Fibroblast of the aortic adventitia (primary cell): ENCODE measurements around the gene DDX25. TPM values are rescaled to one million over a fixed set of nuclear protein-coding genes. Genes with fewer than 3 reads are reported as not detected.

Source experiments
- DNase-seq: peaks from one replicate; pipeline ENCODE4 v3.0.0-alpha.2; 2010; ENCODE audit warnings: low read depth
- H3K4me3 ChIP-seq: 2 replicates; pipeline ENCODE4 v1.5.1; 2011; ENCODE audit warnings: low read depth, mild to moderate bottlenecking, control low read depth, low read length, moderate library complexity
- total RNA-seq: library from RNA; depleted of rRNA; stranded (reverse); fragments of >200 nt; gene quantifications from 2 replicates; pipeline ENCODE4 v1.2.3, GENCODE V29; 2012; ENCODE audit warnings: low replicate concordance
- TF ChIP-seq, protein P1 (sequence below): IDR thresholded peaks from 2 replicates; pipeline ENCODE4 v1.5.1; 2011; ENCODE audit warnings: mild to moderate bottlenecking, low read length, control low read depth, inconsistent platforms; ENCODE audit not compliant: insufficient read depth

The DDX25 gene
- total RNA-seq, 1 donor = under 0.01 TPM

DNA sequence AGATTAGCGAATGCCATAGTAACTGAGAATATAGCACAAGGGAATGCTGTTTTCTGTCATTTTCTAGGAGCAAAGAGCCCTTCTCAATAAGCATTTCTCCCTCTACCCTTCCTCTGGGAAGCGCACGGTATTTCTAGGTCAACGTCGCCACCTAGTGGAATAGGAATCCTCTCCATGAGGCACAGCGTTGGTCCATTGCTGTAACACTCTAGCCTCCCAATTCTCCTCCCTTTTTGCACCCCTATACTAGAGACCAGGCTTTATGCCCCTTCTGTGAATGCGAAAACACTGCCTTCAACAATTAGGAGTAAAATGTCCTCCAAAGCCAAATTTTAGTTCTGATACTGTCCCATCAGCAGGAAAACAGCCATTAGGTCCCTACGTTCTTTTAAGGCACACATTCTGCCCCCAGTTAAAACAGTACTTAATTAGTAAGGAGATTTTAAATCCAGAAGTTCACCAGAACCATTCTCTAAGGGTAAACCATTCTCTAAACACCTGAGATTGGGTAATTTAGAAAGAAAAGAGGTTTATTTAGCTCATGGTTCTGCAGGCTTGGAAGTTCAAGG, 29.7 kb upstream of the DDX25 start:
- peak overlapping the region; percentile 63 for H3K4me3 ChIP-seq
- TF ChIP-seq, protein P1, sequence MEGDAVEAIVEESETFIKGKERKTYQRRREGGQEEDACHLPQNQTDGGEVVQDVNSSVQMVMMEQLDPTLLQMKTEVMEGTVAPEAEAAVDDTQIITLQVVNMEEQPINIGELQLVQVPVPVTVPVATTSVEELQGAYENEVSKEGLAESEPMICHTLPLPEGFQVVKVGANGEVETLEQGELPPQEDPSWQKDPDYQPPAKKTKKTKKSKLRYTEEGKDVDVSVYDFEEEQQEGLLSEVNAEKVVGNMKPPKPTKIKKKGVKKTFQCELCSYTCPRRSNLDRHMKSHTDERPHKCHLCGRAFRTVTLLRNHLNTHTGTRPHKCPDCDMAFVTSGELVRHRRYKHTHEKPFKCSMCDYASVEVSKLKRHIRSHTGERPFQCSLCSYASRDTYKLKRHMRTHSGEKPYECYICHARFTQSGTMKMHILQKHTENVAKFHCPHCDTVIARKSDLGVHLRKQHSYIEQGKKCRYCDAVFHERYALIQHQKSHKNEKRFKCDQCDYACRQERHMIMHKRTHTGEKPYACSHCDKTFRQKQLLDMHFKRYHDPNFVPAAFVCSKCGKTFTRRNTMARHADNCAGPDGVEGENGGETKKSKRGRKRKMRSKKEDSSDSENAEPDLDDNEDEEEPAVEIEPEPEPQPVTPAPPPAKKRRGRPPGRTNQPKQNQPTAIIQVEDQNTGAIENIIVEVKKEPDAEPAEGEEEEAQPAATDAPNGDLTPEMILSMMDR = peak; percentile 82
- peak; percentile 90 for DNase-seq

DNA sequence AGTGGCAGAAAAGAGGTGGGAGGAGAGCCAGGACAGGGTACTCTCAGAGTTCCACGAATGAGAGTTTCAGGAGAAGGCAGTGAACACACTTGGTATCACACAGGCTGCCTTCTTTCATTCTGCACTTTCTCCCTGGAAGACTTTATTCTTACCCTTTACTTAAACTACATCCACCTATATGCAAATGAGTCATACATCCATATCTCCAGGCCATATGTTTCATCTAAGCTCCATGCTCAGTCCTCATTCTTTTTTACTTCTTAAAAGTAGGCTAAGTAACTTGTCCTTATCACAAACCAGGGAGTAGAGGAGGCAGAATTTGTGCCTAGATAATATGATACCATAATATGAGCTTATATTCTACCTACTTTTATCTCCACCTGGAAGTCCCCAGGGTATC, 23.0 kb upstream of the DDX25 start:
- no peak for DNase-seq
- TF ChIP-seq, protein P1 = no peak
- H3K4me3 ChIP-seq = no peak overlapping the region

- TF ChIP-seq, protein P1 = no peak
- H3K4me3 ChIP-seq = no peak overlapping the region
- DNase-seq = no peak
Observed at GRCh38 chr11:125883375-125883774, 20.9 kb upstream of the DDX25 start.

GRCh38 chr11:125886997-125887372, 17.3 kb upstream of the DDX25 start:
- peak; percentile 51 for DNase-seq
- TF ChIP-seq, protein P1 = no peak
- H3K4me3 ChIP-seq = peak overlapping the region; percentile 89

GRCh38 chr11:125887373-125888324, 16.7 kb upstream of the DDX25 start, which contains the start of gene HYLS1:
Gene HYLS1 (plus strand): TSS chr11:125887668. CDS start chr11:125899369, 11,701 bp downstream.
- DNase-seq = peak; percentile 97
- peak within 1 kb of the TSS; percentile 89 for H3K4me3 ChIP-seq
- TF ChIP-seq, protein P1 = peak; percentile 43

DNA sequence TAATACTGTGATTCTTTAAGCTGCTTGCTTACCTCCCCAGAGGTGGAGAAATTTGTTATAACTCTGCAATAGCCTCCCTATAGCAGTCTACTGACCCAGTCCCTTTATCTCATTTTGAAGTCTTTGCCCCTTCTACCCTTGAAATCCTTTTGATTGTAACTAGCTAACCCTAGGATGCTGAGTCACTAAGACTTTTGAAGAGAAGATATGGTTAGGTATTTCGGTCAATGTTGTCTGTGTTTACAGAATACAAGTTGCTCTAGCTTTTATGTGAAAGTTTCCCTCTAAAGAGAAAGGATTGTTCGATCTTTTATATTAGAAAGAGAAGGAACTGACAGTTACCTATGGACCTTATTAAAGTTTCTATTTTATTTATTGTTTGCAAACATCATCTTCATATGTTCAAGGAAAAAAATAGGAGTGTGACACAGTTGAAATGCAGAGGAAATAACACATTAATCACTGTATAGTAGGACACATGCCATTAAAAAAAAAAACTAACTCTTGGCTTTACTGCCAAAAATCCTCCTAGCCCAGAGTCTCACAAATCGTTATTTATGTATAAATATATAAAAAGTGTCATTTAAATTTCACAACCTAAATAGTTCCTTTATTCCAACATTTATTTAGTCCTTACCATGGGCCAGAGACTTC, 13.7 kb upstream of the DDX25 start:
- TF ChIP-seq, protein P1 = no peak
- DNase-seq = peak; percentile 15
- no peak overlapping the region for H3K4me3 ChIP-seq
